Suppressor macrophage treated with lipopolysaccharide for 1 hour (primary cell): ENCODE measurements around the gene MYMX.

Experiments used
- DNase-seq, 3 donors: peaks; one replicate each; pipeline ENCODE4 v3.0.0-alpha.2; 2020 to 2022

Gene MYMX

DNA sequence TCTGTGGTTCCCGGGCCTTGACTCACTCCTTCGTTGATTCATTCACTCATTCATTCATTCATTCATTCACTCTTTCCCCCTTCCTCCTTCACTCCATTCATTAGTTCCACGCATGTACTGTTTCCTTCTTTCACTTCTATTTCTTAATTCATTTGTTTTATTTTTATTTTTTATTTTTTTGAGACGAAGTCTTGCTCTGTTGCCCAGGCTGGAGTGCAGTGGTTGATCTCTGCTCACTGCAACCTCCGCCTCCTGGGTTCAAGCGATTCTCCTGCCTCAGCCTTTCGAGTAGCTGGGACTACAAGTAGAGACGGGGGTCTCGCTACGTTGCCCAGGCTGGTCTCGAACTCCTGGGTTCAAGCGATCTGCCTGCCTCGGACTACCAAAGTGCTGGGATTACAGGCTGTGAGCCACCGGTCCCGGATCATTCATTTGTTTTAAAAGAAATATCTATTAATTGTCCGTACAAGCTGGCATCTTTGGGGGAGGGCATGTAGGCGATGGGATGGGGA, 49.1 kb downstream of the MYMX start:
- no peak for DNase-seq

DNA sequence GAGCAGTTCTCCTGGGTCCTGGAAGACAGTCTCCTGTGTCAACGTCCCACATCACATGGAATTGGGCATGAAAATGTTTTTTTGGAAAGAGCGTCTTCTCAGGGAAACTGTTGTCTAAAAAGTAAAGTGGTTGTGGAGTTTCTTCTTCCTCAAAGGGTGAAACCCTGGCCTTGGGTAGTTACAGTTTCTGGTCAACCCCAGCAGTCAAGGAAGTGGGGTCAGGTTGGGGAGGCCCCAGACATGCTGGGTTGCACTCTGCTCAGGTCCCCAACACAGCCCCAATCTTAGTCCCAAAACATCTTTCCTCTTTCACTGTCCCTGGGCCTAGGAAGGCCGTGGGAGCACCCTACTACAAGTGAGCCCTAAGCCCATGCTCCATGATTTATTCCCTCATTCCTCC, 49.6 kb downstream of the MYMX start:
- no peak for DNase-seq

- no peak for DNase-seq
Measured at GRCh38 chr6:44267252-44267651, 50.5 kb downstream of the MYMX start.
